Mesendoderm (in vitro differentiated cells): ENCODE data around the gene DEGS2.

ENCODE experiments used
- DNase-seq: peaks from one replicate; pipeline ENCODE4 v3.0.0; 2013
- H2AK5ac ChIP-seq: 2 replicates; pipeline ENCODE4 v1.6.1; 2013; ENCODE audit warnings: low read length, inconsistent platforms
- H2BK120ac ChIP-seq: 2 replicates; pipeline ENCODE4 v1.6.1; 2013; ENCODE audit warnings: low read depth, mild to moderate bottlenecking, low read length, moderate library complexity, mixed read lengths
- H2BK15ac ChIP-seq: replicated peaks from 2 replicates; pipeline ENCODE4 v1.6.1; 2013; ENCODE audit warnings: low read depth, mild to moderate bottlenecking, moderate library complexity
- H2BK5ac ChIP-seq: 2 replicates; pipeline ENCODE4 v1.6.1; 2013; ENCODE audit warnings: low read length, inconsistent platforms
- H3K18ac ChIP-seq: 2 replicates; pipeline ENCODE4 v1.6.1; 2013; ENCODE audit warnings: mild to moderate bottlenecking, low read length, mixed read lengths
- H3K23ac ChIP-seq: one replicate; pipeline ENCODE4 v1.6.1; 2013; ENCODE audit warnings: low read length
- H3K27ac ChIP-seq: 2 replicates; pipeline ENCODE4 v1.5.1; 2013; ENCODE audit warnings: low read depth, mild to moderate bottlenecking, inconsistent platforms, low read length, moderate library complexity
- H3K27me3 ChIP-seq: 2 replicates; pipeline ENCODE4 v1.6.1; 2013; ENCODE audit warnings: low read length, control low read depth, mild to moderate bottlenecking, inconsistent platforms; ENCODE audit not compliant: insufficient read depth, poor library complexity
- H3K36me3 ChIP-seq: 2 replicates; pipeline ENCODE4 v1.6.1; 2013; ENCODE audit warnings: low read length, inconsistent platforms; ENCODE audit not compliant: control insufficient read depth, insufficient read depth
- H3K4ac ChIP-seq: one replicate; pipeline ENCODE4 v1.6.1; 2013; ENCODE audit warnings: low read depth, mild to moderate bottlenecking, low read length, moderate library complexity
- H3K4me1 ChIP-seq: 2 replicates; pipeline ENCODE4 v1.6.1; 2013; ENCODE audit warnings: low read depth, low read length, inconsistent platforms; ENCODE audit not compliant: control insufficient read depth
- H3K4me2 ChIP-seq: 2 replicates; pipeline ENCODE4 v1.6.1; 2013; ENCODE audit warnings: low read length
- H3K4me3 ChIP-seq: 2 replicates; pipeline ENCODE4 v1.5.1; 2013; ENCODE audit warnings: mild to moderate bottlenecking, low read length
- H3K56ac ChIP-seq: one replicate; pipeline ENCODE4 v1.6.1; 2013; ENCODE audit warnings: low read length
- H3K79me1 ChIP-seq: 2 replicates; pipeline ENCODE4 v1.6.1; 2013; ENCODE audit warnings: low read length, inconsistent platforms
- H3K79me2 ChIP-seq: 2 replicates; pipeline ENCODE4 v1.6.1; 2013; ENCODE audit warnings: mild to moderate bottlenecking, low read length; ENCODE audit not compliant: control insufficient read depth, insufficient read depth
- H3K9ac ChIP-seq: 2 replicates; pipeline ENCODE4 v1.6.1; 2013; ENCODE audit warnings: low read length, inconsistent platforms
- H4K5ac ChIP-seq: one replicate; pipeline ENCODE4 v1.6.1; 2013; ENCODE audit warnings: low read length
- H4K8ac ChIP-seq: one replicate; pipeline ENCODE4 v1.6.1; 2013; ENCODE audit warnings: low read depth, mild to moderate bottlenecking, control low read depth, low read length, moderate library complexity
- WGBS: extraction: QIAGEN DNeasy Blood & Tissue Kit; methylation state at CpG from one replicate; pipeline ENCODE4 v1.1.7; 2013; ENCODE audit warnings: low lambda C conversion rate, missing lambda C conversion rate; ENCODE audit not compliant: insufficient coverage; ENCODE audit errors: extremely low coverage; 5-methylcytosine and 5-hydroxymethylcytosine counted together

DEGS2 gene

GRCh38 chr14:100117026-100117425, 42.4 kb downstream of the DEGS2 start:
- Histone ChIP-seq H3K4ac (no peak overlapping the region), H3K4me2 (no peak overlapping the region), H4K8ac (no peak overlapping the region), H3K18ac (no peak overlapping the region), H3K56ac (no peak overlapping the region), H3K79me2 (no peaks in the 10 kb centered on the region), H3K27ac (no peak overlapping the region), H3K27me3 (no peaks in the 10 kb centered on the region), H3K36me3 (no peaks in the 10 kb centered on the region), H2BK120ac (no peak overlapping the region), H3K4me3 (no peak overlapping the region), H2BK15ac (no peak overlapping the region), H2BK5ac (no peak overlapping the region), H3K23ac (no peak overlapping the region), H2AK5ac (no peak overlapping the region), H3K4me1 (no peaks in the 10 kb centered on the region), H4K5ac (no peak overlapping the region), H3K79me1 (no peaks in the 10 kb centered on the region), H3K9ac (no peak overlapping the region)
- no peak for DNase-seq
- WGBS, result no CpG with 5 or more reads among the region's 10 CpGs

DNA sequence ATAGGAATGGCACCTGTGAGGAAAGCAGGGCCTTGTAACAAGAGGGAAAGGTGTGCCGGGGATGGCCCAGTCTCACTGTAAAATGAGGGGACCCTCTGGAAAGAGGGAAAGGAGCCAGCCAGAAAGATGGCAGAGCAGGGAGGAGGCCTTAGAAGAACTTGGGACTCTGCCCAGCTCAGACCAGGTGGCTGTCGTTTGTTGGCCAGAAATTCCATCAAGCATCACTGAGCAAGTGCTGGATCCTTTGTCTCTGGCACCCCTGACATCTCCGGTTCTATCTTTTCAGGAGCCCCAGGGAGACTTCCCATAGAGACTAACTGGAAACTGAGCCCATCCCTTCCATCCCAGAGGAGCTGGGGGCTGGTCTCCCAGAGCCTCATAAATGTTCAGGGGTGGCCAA, 43.3 kb downstream of the DEGS2 start:
- Histone ChIP-seq H3K18ac (no peak overlapping the region), H3K27me3 (no peaks in the 10 kb centered on the region), H3K4me3 (no peak overlapping the region), H4K8ac (no peak overlapping the region), H3K56ac (no peak overlapping the region), H3K27ac (no peak overlapping the region), H3K79me2 (no peaks in the 10 kb centered on the region), H2AK5ac (no peak overlapping the region), H3K9ac (no peak overlapping the region), H2BK120ac (no peak overlapping the region), H2BK5ac (no peak overlapping the region), H4K5ac (no peak overlapping the region), H2BK15ac (no peak overlapping the region), H3K79me1 (no peaks in the 10 kb centered on the region), H3K36me3 (no peaks in the 10 kb centered on the region), H3K4me1 (no peaks in the 10 kb centered on the region), H3K23ac (no peak overlapping the region), H3K4ac (no peak overlapping the region), H3K4me2 (no peak overlapping the region)
- WGBS, result no CpG with 5 or more reads among the region's 3 CpGs
- no peak for DNase-seq

- H3K27ac ChIP-seq, result no peak overlapping the region
- H3K4me2 ChIP-seq, result no peak overlapping the region
- no peak overlapping the region for H2BK15ac ChIP-seq
- no CpG with 5 or more reads among the region's 8 CpGs for WGBS
- H3K4me3 ChIP-seq, result no peak overlapping the region
- H2BK120ac ChIP-seq, result no peak overlapping the region
- no peak overlapping the region for H2BK5ac ChIP-seq
- H4K5ac ChIP-seq, result no peak overlapping the region
- no peak overlapping the region for H2AK5ac ChIP-seq
- H4K8ac ChIP-seq, result no peak overlapping the region
- H3K79me2 ChIP-seq, result no peaks in the 10 kb centered on the region
- H3K9ac ChIP-seq, result no peak overlapping the region
- no peak overlapping the region for H3K4ac ChIP-seq
- no peak overlapping the region for H3K56ac ChIP-seq
- H3K79me1 ChIP-seq, result no peaks in the 10 kb centered on the region
- H3K36me3 ChIP-seq, result no peaks in the 10 kb centered on the region
- DNase-seq, result no peak
- H3K23ac ChIP-seq, result no peak overlapping the region
- H3K27me3 ChIP-seq, result no peaks in the 10 kb centered on the region
- H3K4me1 ChIP-seq, result no peaks in the 10 kb centered on the region
- no peak overlapping the region for H3K18ac ChIP-seq
Observed at GRCh38 chr14:100115726-100116125, 43.7 kb downstream of the DEGS2 start.

DNA sequence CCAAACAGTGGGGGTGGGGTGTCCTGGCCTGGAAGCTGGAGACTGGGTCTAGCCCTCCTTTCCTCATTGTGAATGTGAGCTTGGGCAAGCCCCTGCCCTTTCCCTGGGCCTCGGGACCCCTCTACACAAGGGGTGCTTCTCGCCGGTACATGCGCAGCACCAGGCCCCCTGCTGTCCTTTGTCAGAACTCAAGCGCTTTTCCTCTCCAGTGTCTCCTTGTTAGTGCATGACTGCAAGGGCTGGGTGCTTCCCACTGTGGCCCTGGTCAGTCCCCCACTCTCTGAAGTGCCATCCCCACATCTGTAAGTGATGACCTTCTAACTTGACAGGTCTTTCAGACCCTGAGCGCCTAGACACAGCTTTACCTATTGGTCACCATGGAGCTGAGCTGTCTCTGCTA, 44.2 kb downstream of the DEGS2 start:
- no CpG with 5 or more reads among the region's 6 CpGs for WGBS
- Histone ChIP-seq H3K4ac (no peak overlapping the region), H2BK5ac (no peak overlapping the region), H3K4me1 (no peaks in the 10 kb centered on the region), H4K5ac (no peak overlapping the region), H3K18ac (no peak overlapping the region), H4K8ac (no peak overlapping the region), H3K79me1 (no peaks in the 10 kb centered on the region), H3K4me3 (no peak overlapping the region), H3K9ac (no peak overlapping the region), H3K27me3 (no peaks in the 10 kb centered on the region), H3K27ac (no peak overlapping the region), H3K56ac (no peak overlapping the region), H2BK15ac (no peak overlapping the region), H2AK5ac (no peak overlapping the region), H3K36me3 (no peaks in the 10 kb centered on the region), H3K23ac (no peak overlapping the region), H3K79me2 (no peaks in the 10 kb centered on the region), H2BK120ac (no peak overlapping the region), H3K4me2 (no peak overlapping the region)
- DNase-seq, result no peak

DNA sequence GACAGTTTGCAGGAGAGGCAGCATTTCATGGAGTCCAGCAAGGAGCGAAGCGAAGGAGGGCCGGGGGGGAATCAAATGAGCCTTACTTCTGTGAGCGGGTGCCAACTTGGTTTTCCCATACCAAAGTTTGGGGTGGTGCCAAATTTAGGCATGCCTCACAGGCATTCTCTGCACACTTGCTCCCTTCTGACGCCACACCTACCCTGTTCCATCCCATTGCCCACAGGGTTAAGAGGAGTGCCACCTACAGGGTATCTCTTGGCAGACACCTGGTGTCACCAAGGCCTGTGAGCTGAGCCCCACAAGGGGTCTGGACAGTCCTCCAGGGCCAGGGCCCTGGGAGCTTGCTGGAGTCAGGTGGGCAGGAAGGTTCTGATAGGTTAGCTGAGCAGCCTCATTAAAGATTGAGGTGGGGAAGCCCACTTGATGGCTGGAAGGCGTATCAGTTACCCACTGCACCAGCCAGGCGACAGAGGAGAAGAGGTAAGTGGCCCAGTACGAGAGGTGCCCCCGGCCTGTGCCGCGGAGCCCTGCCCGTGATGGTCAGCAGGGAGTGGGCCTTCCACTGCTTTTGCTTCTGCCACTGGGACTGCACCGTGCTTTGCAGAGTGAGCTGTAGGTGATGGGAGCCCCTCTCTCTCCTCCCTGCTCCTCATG, 45.2 kb downstream of the DEGS2 start:
- Histone ChIP-seq H4K8ac (no peak overlapping the region), H3K27ac (no peak overlapping the region), H3K9ac (no peak overlapping the region), H2BK15ac (no peak overlapping the region), H3K4me1 (no peaks in the 10 kb centered on the region), H3K79me2 (no peaks in the 10 kb centered on the region), H3K56ac (no peak overlapping the region), H2BK5ac (no peak overlapping the region), H3K4ac (no peak overlapping the region), H4K5ac (no peak overlapping the region), H3K4me2 (no peak overlapping the region), H3K23ac (no peak overlapping the region), H2AK5ac (no peak overlapping the region), H3K4me3 (no peak overlapping the region), H3K79me1 (no peaks in the 10 kb centered on the region), H3K27me3 (no peaks in the 10 kb centered on the region), H2BK120ac (no peak overlapping the region), H3K36me3 (no peaks in the 10 kb centered on the region), H3K18ac (no peak overlapping the region)
- no peak for DNase-seq
- no CpG with 5 or more reads among the region's 13 CpGs for WGBS
